NCI-H2196 treated with DMSO at 0.1 percent for 48 hours (cell line): Measurements from ENCODE around the gene PRR29.
"Not testable (repeated sequence)": the region's sequence is repeated elsewhere in the genome, so short reads cannot be mapped to it uniquely, and the experiment has no call there.

ENCODE experiments used
- DNase-seq: peaks from one replicate; lab custom pipeline; 2025; ENCODE audit not compliant: unreplicated experiment; lab: John Stamatoyannopoulos, UW

Gene PRR29

DNA sequence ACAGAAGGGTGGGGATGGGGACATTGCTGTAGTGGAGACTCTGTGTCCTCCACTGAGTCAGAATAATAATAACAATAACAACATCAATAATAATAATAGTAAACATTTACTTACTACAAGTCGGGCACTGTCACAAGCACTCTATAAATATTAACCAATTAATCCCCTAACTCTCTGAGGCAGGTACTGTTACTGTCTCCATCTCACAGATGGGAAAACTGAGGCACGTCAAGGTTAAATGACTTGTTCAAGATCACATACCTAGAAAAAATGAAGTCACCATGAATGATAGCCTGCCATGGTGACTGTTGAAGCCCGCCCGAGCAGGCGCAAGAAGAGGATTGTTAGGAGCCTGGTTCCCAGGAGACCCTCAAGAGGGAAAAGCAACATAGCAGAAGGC, 10.2 kb downstream of the PRR29 start:
- no peak for DNase-seq

DNA sequence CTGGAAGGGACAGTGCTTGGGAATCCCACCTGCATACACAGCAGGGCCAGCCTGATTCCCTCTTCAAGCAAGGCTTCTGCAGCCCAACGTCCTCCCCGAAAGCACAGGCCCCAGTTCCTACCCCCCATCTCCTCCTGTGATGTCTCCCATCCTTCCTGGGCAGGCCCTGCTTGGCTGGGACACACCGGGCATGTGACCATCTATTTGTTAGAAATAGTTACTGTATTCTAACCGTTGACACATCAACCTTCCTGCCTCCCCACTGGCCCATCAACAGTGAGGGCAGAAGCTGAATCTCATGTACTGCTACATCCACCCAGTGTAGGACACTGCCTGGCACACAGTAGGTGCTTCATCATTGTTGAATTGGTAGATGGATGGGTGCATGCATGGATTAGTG, 10.7 kb downstream of the PRR29 start:
- no peak for DNase-seq

DNA sequence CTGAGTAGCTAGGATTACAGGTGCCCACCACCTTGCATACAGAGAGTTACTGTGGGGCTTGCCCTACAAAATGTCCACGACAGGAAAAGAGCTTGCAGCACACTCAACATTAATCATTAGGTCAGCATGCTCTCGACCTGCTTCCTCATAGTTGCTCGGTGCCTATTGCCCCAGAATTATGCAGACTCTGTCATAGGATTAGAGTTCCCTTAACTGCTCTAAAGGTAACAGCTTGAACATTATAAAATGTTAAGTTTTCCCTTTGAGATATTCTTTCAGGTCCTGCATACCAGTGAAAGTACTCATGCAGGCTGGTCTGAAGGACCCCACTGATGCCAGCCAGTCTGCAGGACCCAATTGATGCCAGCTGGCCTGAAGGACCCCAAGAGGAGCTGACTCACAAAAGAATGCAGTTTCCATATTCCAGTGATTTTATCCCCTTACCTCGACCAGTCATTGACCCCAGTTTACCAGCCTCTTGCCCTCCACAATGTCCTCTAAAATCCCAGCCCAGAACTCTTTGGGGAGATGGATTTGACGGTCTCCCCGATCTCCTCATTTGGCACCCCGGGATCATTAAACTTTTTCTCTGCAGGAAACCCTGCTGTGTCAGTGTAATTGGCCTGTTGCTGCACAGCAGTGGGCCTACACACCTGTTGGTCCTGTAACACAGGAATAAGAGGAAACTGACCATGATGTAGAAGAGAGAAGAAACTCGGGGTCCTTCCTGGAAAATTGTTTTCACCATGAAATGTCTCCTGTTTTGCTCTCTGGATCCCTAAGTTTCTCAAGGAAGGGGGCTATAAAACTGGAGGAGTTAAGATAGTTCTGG, 11.6 kb downstream of the PRR29 start:
- no peak for DNase-seq

GRCh38 chr17:64015447-64015846, 17.3 kb downstream of the PRR29 start:
- DNase-seq = no peak

GRCh38 chr17:64016231-64016784, 18.2 kb downstream of the PRR29 start:
- DNase-seq = no peak

GRCh38 chr17:64016974-64017373, 18.8 kb downstream of the PRR29 start:
- DNase-seq = no peak

- DNase-seq = no peak
Measured at GRCh38 chr17:64017381-64017980, 19.3 kb downstream of the PRR29 start.

DNA sequence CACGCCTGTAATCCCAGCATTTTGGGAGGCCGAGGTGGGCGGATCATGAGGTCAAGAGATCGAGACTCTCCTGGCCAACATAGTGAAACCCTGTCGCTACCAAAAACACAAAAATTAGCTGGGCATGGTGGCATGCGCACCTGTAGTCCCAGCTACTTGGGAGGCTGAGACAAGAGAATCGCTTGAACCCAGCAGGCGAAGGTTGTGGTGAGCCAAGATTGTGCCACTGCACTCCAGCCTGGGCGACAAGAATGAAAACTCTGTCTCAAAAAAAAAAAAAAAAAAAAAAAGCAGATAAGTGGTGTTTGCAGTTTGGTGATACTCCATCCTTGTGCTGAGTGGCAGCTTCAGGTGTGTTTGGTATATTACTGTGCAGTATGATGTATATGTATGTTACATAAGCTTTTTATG, 21.4 kb downstream of the PRR29 start:
- not testable (repeated sequence) for DNase-seq

- DNase-seq = no peak
Measured at GRCh38 chr17:64020056-64020766, 22.1 kb downstream of the PRR29 start, which contains the start of gene ICAM2. TSS of gene ICAM2 (minus strand) at chr17:64020633. CDS start at chr17:64006691, 13,942 bp downstream.

- DNase-seq = no peak
Measured at GRCh38 chr17:64022611-64023063, 24.5 kb downstream of the PRR29 start.

DNA sequence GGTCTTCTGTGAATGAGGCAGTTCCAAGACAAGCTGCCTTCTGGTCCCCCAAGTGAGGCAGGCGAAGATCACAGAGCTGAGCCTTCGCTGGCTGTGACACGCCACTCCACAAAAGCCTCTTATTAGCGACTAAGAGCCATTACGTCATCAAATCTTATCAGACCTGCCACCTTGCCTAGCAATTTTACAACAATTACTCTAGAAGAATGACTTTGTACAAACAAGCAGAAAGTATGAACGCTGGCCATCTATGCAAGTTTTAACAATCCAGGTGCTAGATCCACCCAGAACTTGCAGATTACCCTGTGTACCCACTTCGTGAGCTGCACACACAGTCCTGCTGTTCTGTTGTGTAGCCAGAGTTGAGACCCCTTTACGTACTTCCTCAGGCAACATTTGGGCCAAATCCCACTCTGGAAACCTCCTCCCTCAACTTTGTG, 26.1 kb downstream of the PRR29 start:
- DNase-seq = no peak

DNA sequence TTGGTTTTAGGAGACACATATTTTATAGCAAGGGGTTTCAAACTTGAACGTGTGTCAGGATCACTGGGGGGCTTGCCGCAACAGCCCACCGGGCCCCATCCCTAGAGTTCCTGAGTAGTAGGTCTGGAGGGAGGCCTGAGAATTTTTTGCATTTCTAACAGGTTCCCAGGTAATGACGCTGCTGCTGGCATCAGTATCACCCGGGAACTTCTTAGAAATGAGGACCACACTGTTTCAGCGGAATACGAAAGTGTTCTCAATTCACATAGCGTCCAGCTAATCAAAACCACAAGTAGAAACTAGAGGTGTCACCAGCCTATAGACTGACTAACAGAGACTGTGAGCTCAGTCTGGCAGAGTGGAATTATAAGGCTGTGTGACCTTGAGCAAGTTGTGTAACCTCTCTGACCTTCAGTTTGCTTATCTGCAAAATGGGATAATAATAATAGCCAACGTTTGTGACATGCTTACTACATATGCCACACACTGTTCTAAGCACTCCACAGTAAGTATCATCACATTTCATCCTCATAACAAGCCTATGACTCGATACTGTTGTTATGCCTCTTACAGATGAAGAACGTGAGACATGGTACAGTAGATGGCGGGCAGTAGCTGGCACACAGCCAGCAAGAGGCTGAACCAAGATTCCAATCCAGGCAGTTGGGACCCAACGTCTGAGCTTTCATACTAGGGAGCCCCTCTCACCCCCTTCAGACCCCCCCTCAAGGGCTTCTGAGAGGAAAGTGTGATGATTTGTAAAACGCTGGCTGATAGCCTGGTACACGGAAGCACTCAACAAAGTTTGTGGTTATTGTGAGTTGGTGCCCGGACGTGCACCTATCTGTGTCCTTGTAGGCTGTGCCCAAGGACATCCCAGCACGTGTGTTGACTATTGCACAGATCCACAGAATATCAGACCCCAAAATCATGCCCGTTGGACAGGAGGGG, 26.9 kb downstream of the PRR29 start:
- no peak for DNase-seq

DNA sequence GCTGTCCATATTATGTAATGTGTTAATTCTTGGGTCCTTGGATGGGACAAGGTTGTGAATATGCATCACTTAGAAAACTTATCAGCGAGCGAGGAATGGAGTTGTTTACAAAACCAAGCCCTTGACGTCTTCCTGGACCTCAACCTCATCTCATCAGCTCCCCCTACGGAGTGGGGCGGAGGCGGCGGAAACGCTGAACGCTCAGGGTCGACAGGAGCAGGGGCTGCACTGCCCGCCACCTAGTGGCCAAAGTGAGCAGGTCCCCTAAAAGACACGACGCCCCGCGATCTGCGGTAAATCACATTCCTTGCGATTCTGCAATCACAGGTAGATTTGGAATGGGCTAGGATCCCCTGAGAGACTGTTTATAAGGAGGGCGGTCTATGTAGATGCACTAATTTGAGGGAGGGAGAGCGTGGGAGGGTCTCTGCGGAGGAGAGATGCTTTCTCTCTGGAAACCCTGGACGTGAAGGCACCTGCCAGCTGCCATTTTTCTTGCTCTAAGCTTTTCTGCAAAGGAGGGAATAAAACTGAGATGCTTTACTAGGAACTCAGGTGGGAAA, 27.7 kb downstream of the PRR29 start:
- peak; percentile 42 for DNase-seq

GRCh38 chr17:64028874-64029464, 30.8 kb downstream of the PRR29 start:
- DNase-seq = peak; percentile 22

DNA sequence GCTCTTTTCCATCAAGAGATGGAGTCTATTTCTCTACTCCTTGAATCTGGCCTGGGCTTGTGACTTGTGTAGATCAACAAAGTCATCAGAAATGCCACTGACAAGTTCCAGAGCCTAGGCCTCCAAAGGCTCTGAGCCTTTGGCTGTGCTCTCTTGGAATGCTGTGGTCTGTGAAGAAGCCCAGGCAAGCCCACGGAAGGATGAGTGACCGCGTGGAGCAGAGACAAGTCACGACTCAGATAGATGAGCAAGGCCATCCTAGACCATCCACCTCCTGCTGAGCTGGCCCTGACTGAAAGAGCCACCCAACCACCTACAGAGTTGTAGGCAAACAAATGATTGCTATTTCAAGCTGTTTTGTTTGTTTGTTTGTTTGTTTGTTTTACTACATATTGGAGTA, 33.9 kb downstream of the PRR29 start:
- no peak for DNase-seq

GRCh38 chr17:64036198-64036922, 38.2 kb downstream of the PRR29 start:
- no peak for DNase-seq

DNA sequence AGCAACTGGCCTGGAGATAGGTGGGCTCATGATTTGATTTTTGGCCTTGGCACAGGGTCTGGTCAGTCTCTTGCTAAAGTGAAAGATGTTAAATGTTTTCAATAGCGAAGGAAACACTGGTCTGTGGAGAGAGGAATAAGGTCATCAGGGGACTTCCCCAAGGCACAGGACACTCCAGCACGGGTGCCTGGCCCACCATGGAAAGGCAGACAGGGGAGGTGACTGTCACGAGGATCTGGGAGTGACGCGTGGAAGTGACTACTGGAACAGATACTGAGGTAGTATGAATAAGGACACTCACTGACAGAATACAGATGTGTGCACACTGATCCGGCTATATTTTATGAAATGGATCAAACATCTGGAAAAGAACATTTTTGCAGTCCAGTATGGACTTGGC, 39.0 kb downstream of the PRR29 start:
- DNase-seq = no peak

GRCh38 chr17:64037802-64038201, 39.7 kb downstream of the PRR29 start:
- no peak for DNase-seq
